Measurements from ENCODE around the gene TEKT5.

Gene TEKT5

DNA sequence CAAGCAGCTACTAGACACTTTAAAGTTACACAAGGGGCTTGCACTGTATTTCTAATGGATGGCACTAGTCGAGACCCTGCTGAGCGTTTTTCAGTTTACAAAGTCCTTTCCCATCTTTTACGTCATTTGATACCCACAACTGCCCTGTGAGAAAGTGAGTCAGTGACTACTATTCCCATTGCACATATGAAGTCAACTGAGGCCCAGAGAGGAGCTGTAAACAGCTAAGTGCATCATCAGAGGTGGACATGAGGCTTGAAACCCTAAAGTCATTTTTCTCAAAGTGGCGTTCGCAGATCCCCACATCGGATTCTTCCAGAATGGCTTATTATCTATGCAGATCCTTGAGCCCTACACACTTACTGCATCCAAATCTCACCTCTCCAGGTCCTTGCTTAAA is 50.6 kb downstream of the TEKT5 start:
- POLR2A ChIA-PET: no interaction called here
- DNase-seq (ENCODE audit: low read depth, low spot score): no peak
- no peak for TF ChIP-seq CTCF (IDR thresholded peaks at IDR 0.05; ENCODE audit: insufficient read depth, low read length, missing control alignments)
- CTCF ChIA-PET: no interaction called here
- H3K4me3 ChIP-seq (ENCODE audit: low read depth, low read length): no peak overlapping the region

DNA sequence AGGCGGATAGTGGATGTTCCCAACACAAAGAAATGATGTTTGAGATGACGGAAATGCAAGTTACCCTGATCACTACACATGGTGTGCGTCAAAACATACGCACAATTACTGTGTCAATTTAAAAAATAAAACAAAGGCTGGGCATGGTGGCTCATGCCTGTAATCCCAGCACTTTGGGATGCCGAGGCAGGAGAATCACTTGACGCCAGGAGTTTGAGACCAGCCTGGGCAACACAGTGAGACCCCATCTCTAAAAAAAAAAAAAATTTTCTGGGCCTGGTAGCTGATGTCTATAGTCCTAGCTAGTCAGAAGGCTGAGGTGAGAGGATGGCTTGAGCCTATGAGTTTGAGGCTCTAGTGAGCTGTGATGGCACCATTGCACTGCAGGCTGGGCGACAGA is 51.8 kb downstream of the TEKT5 start:
- H3K4me3 ChIP-seq (ENCODE audit: low read depth, low read length): no peak overlapping the region
- POLR2A ChIA-PET: no interaction called here
- DNase-seq (ENCODE audit: low read depth, low spot score): no peak
- TF ChIP-seq CTCF (IDR thresholded peaks at IDR 0.05; ENCODE audit: insufficient read depth, low read length, missing control alignments): no peak
- CTCF ChIA-PET: no interaction called here

- no peak for DNase-seq (ENCODE audit: low read depth, low spot score)
- no peak for TF ChIP-seq CTCF (IDR thresholded peaks at IDR 0.05; ENCODE audit: insufficient read depth, low read length, missing control alignments)
- CTCF ChIA-PET: no interaction called here
- POLR2A ChIA-PET: no interaction called here
- no peak overlapping the region for H3K4me3 ChIP-seq (ENCODE audit: low read depth, low read length)
Observed at GRCh38 chr16:10641953-10642949, 52.5 kb downstream of the TEKT5 start.

- no peak overlapping the region for H3K4me3 ChIP-seq (ENCODE audit: low read depth, low read length)
- POLR2A ChIA-PET: no interaction called here
- DNase-seq (ENCODE audit: low read depth, low spot score): no peak
- CTCF ChIA-PET: no interaction called here
- TF ChIP-seq CTCF (IDR thresholded peaks at IDR 0.05; ENCODE audit: insufficient read depth, low read length, missing control alignments): no peak
Observed at GRCh38 chr16:10641555-10641952, 53.2 kb downstream of the TEKT5 start.

DNA sequence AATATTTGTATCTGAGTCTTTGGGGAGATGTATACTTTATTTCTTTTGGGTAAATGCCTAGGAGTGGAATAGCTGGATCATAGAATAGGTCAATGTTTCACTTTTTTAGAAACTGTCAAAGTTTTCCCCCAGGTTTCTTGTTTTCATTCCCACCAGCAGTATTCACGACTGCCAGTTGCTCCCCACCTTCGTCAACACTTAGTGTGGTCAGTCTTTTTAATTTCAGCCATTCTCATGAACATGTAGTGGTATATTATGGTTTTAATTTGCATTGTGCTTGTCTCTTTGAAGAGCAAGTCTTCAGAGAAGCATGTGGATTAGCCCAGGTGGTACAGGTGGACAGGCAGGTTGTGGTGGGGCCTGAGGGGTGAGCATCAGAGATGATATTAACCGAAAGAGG is 53.8 kb downstream of the TEKT5 start:
- DNase-seq (ENCODE audit: low read depth, low spot score): no peak
- no peak for TF ChIP-seq CTCF (IDR thresholded peaks at IDR 0.05; ENCODE audit: insufficient read depth, low read length, missing control alignments)
- CTCF ChIA-PET: no interaction called here
- H3K4me3 ChIP-seq (ENCODE audit: low read depth, low read length): no peak overlapping the region
- POLR2A ChIA-PET: no interaction called here

GRCh38 chr16:10638101-10638500 is 56.6 kb downstream of the TEKT5 start:
- ChIA-PET POLR2A (no interaction called here), CTCF (no interaction called here)
- no peak overlapping the region for H3K4me3 ChIP-seq (ENCODE audit: low read depth, low read length)
- DNase-seq (ENCODE audit: low read depth, low spot score): no peak
- no peak for TF ChIP-seq CTCF (IDR thresholded peaks at IDR 0.05; ENCODE audit: insufficient read depth, low read length, missing control alignments)
